PFSK-1 (cell line): ENCODE measurements around the gene CNTN4.

Source experiments
- FOXP2 ChIP-seq: optimal IDR thresholded peaks from 2 replicates; pipeline ENCODE3; 2011; ENCODE audit warnings: borderline replicate concordance, control low read depth, inconsistent platforms; ENCODE audit not compliant: insufficient read depth; ENCODE audit errors: extremely low read length, extremely low read depth
- POLR2AphosphoS5 ChIP-seq: IDR thresholded peaks from 2 replicates; pipeline ENCODE4 v1.6.1; 2012; ENCODE audit warnings: low read depth, mild to moderate bottlenecking, control low read depth, low read length, moderate library complexity
- REST ChIP-seq, 2 experiments: IDR thresholded peaks; 2 replicates each; pipeline versions ENCODE4 v1.6.1 to v1.8.0; 2011 to 2012; ENCODE audit warnings: low read depth in 2 of 2, low read length in 2 of 2, control low read depth in 1 of 2, inconsistent platforms in 1 of 2, mild to moderate bottlenecking in 1 of 2, moderate library complexity in 1 of 2; ENCODE audit not compliant: insufficient read depth in 1 of 2
- SIN3A ChIP-seq: IDR thresholded peaks from 2 replicates; pipeline ENCODE4 v1.6.1; 2012; ENCODE audit warnings: mild to moderate bottlenecking, low read length, moderate library complexity, borderline replicate concordance; ENCODE audit not compliant: insufficient read depth
- TAF1 ChIP-seq: IDR thresholded peaks from 2 replicates; pipeline ENCODE4 v1.6.1; 2012; ENCODE audit warnings: low read length, control low read depth, borderline replicate concordance; ENCODE audit not compliant: insufficient read depth

CNTN4 gene

GRCh38 chr3:2110597-2111117, 12.0 kb downstream of the CNTN4 start:
- no peak for TF ChIP-seq TAF1

GRCh38 chr3:2114617-2115275, 16.1 kb downstream of the CNTN4 start:
- TF ChIP-seq POLR2AphosphoS5: no peak
- TF ChIP-seq SIN3A: no peak
- TF ChIP-seq FOXP2: no peak
- no peak for TF ChIP-seq REST (IDR thresholded peaks at IDR 0.05; ENCODE audit: insufficient read depth in 1 of 2, low read depth in 2 of 2, low read length in 2 of 2)
- TF ChIP-seq TAF1: no peak

GRCh38 chr3:2130726-2131125, 32.1 kb downstream of the CNTN4 start:
- no peak for TF ChIP-seq SIN3A

- no peak for TF ChIP-seq FOXP2
- no peak for TF ChIP-seq REST (IDR thresholded peaks at IDR 0.05; ENCODE audit: insufficient read depth in 1 of 2, low read depth in 2 of 2, low read length in 2 of 2)
- no peak for TF ChIP-seq SIN3A
- TF ChIP-seq TAF1: no peak
- TF ChIP-seq POLR2AphosphoS5: no peak
These were observed 34.5 kb downstream of the CNTN4 start for GRCh38 chr3:2133146-2133545.

GRCh38 chr3:2137651-2138050, 39.0 kb downstream of the CNTN4 start:
- TF ChIP-seq FOXP2 (no peak), POLR2AphosphoS5 (no peak)

- TF ChIP-seq REST (IDR thresholded peaks at IDR 0.05; ENCODE audit: insufficient read depth in 1 of 2, low read depth in 2 of 2, low read length in 2 of 2) (no peak), TAF1 (no peak), POLR2AphosphoS5 (no peak), FOXP2 (no peak), SIN3A (no peak)
These were observed 42.8 kb downstream of the CNTN4 start for GRCh38 chr3:2141482-2141881.
